Placental epithelial cell (primary cell): ENCODE data around the gene NEUROG2. TPM values are rescaled to one million over a fixed set of nuclear protein-coding genes. Genes with fewer than 3 reads are reported as not detected.

Experiments
- total RNA-seq: library from RNA; depleted of rRNA; stranded (reverse); fragments of >200 nt; gene quantifications from 2 replicates; pipeline ENCODE4 v1.2.3, GENCODE V29; 2012

The NEUROG2 gene
- total RNA-seq, result not detected in 2 replicates

DNA sequence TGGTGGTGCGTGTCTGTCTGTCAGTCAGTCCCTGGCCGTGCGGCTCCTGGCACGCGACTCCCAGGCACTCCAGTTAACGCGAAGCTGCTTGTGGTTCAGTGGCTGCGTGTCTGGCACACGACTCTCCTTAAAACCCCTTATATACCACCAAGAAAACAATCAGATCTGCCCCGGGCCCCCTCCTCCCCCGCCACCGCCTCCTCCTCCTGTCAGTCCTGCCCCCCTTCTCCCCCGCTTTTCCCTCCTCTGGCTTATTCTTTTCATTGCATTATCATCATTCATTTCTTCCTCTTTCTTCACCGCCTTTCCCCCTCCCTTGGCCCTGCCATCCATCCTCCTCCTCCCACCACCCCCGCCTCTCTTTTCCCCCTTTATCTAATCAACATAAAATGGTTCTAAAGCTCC, at the start of gene NEUROG2:
Gene NEUROG2 (minus strand): TSS at position 115 of the 405 bp plus-strand sequence. CDS start 705 bp downstream, outside the sequence.

Other genes starting within 250 kb of the NEUROG2 start
- 3.3 and 5.1 TPM in 2 replicates for gene TIFA, start 230.3 kb downstream of the NEUROG2 start, total RNA-seq
- 16.5 and 20.0 TPM in 2 replicates for gene ALPK1, start 218.8 kb downstream of the NEUROG2 start, total RNA-seq
- gene ZGRF1, start 120.7 kb upstream of the NEUROG2 start, total RNA-seq, result 7.4 and 7.5 TPM in 2 replicates
- gene LARP7, start 121.0 kb upstream of the NEUROG2 start, total RNA-seq, result 17.9 and 35.7 TPM in 2 replicates